ENCODE measurements around the gene FARSB. TPM values are rescaled to one million over a fixed set of nuclear protein-coding genes. Genes with fewer than 3 reads are reported as not detected.

FARSB gene
- total RNA-seq, 5 donors from 2014 or later (not counting 1 experiment from before 2014, with no cell fraction given): 11.5 to 15.8 (median 15.6) TPM

- ChIA-PET CTCF (interaction anchor here in 1 of 2 donors (1.0 kb wide), 1 partner anchor 12 kb away, joined by 4 read pairs; no protein-coding TSS in a partner anchor), POLR2A (no interaction called here)
- Mint-ChIP-seq H3K4me1 (peaks cover 0 to 1% (median 0%) of the 10 kb centered on the region in 3 donors), H3K27ac (peak overlapping the region in 1 of 2 donors; percentile 46), H3K36me3 (peaks cover 30% of the 10 kb centered on the region), H3K9me3 (no peaks in the 10 kb centered on the region), H3K4me3 (no peak overlapping the region), H3K27me3 (no peaks in the 10 kb centered on the region)
- Histone ChIP-seq H3K4me3 (ENCODE audit: control insufficient read depth in 1 of 2, extremely low read depth in 1 of 2, low read length in 1 of 2) (no peak overlapping the region), H3K27me3 (replicated peaks in 1 of 2; ENCODE audit: control insufficient read depth in 2 of 2, extremely low read depth in 1 of 2, insufficient read depth in 2 of 2, low read length in 1 of 2) (no peaks in the 10 kb centered on the region), H3K9me3 (no peaks in the 10 kb centered on the region), H3K4me1 (ENCODE audit: control insufficient read depth in 1 of 2, extremely low read depth in 1 of 2, insufficient read depth in 2 of 2, low read length in 2 of 2) (no peaks in the 10 kb centered on the region), H3K27ac (ENCODE audit: low read length) (no peak overlapping the region), H3K36me3 (ENCODE audit: control insufficient read depth in 2 of 2, extremely low read depth in 1 of 2, insufficient read depth in 1 of 2, low read length in 1 of 2) (peaks cover 4 to 16% of the 10 kb centered on the region in 2 donors)
- DNase-seq (no peak), ATAC-seq (replicated peaks in 1 of 4) (no peak)
- no CpG with 5 or more reads among the region's 3 CpGs for WGBS (ENCODE audit: insufficient coverage)
Measured at GRCh38 chr2:222606306-222606705, 49.6 kb downstream of the FARSB start.

GRCh38 chr2:222604749-222605515 lies 51.0 kb downstream of the FARSB start:
- no peak overlapping the region for H3K27ac Mint-ChIP-seq
- H3K27me3 Mint-ChIP-seq: no peaks in the 10 kb centered on the region
- 100% methylated on average over 1 of the region's 5 CpGs for WGBS (ENCODE audit: insufficient coverage)
- H3K36me3 Mint-ChIP-seq: peaks cover 35% of the 10 kb centered on the region
- ATAC-seq (replicated peaks in 1 of 4) (no peak), DNase-seq (no peak)
- peaks cover 0 to 8% (median 1%) of the 10 kb centered on the region in 3 donors for H3K4me1 Mint-ChIP-seq
- no peaks in the 10 kb centered on the region for H3K9me3 Mint-ChIP-seq
- ChIA-PET CTCF (interaction anchor here in 1 of 2 donors (0.7 to 1.0 kb wide), 2 partner anchors 10 to 13 kb away, joined by 3 to 4 read pairs; no protein-coding TSS in a partner anchor), POLR2A (interaction anchor here in 1 of 2 donors (0.6 kb wide), 1 partner anchor 20 kb away, joined by 4 read pairs; no protein-coding TSS in a partner anchor)
- Histone ChIP-seq H3K4me3 (ENCODE audit: control insufficient read depth in 1 of 2, extremely low read depth in 1 of 2, low read length in 1 of 2) (no peak overlapping the region), H3K36me3 (ENCODE audit: control insufficient read depth in 2 of 2, extremely low read depth in 1 of 2, insufficient read depth in 1 of 2, low read length in 1 of 2) (peaks cover 4 to 23% of the 10 kb centered on the region in 2 donors), H3K27me3 (replicated peaks in 1 of 2; ENCODE audit: control insufficient read depth in 2 of 2, extremely low read depth in 1 of 2, insufficient read depth in 2 of 2, low read length in 1 of 2) (no peaks in the 10 kb centered on the region), H3K9me3 (no peaks in the 10 kb centered on the region), H3K4me1 (ENCODE audit: control insufficient read depth in 1 of 2, extremely low read depth in 1 of 2, insufficient read depth in 2 of 2, low read length in 2 of 2) (no peaks in the 10 kb centered on the region), H3K27ac (ENCODE audit: low read length) (no peak overlapping the region)
- no peak overlapping the region for H3K4me3 Mint-ChIP-seq

GRCh38 chr2:222603501-222603900 lies 52.4 kb downstream of the FARSB start:
- Histone ChIP-seq H3K4me1 (ENCODE audit: control insufficient read depth in 1 of 2, extremely low read depth in 1 of 2, insufficient read depth in 2 of 2, low read length in 2 of 2) (no peaks in the 10 kb centered on the region), H3K36me3 (ENCODE audit: control insufficient read depth in 2 of 2, extremely low read depth in 1 of 2, insufficient read depth in 1 of 2, low read length in 1 of 2) (peaks cover 3 to 32% of the 10 kb centered on the region in 2 donors), H3K9me3 (no peaks in the 10 kb centered on the region), H3K27me3 (replicated peaks in 1 of 2; ENCODE audit: control insufficient read depth in 2 of 2, extremely low read depth in 1 of 2, insufficient read depth in 2 of 2, low read length in 1 of 2) (no peaks in the 10 kb centered on the region), H3K4me3 (ENCODE audit: control insufficient read depth in 1 of 2, extremely low read depth in 1 of 2, low read length in 1 of 2) (no peak overlapping the region), H3K27ac (ENCODE audit: low read length) (no peak overlapping the region)
- ChIA-PET CTCF (interaction anchor here in 1 of 2 donors (0.6 kb wide), 1 partner anchor 61 kb away, joined by 3 read pairs; no protein-coding TSS in a partner anchor), POLR2A (interaction anchor here in 1 of 2 donors (0.5 kb wide), 1 partner anchor 115 kb away, joined by 3 read pairs; no protein-coding TSS in a partner anchor)
- H3K36me3 Mint-ChIP-seq: peaks cover 41% of the 10 kb centered on the region
- peaks cover 0 to 8% (median 1%) of the 10 kb centered on the region in 3 donors for H3K4me1 Mint-ChIP-seq
- H3K27me3 Mint-ChIP-seq: no peaks in the 10 kb centered on the region
- H3K4me3 Mint-ChIP-seq: no peak overlapping the region
- no peak for ATAC-seq (replicated peaks in 1 of 4)
- no peak for DNase-seq
- no peaks in the 10 kb centered on the region for H3K9me3 Mint-ChIP-seq
- H3K27ac Mint-ChIP-seq: no peak overlapping the region
- no CpG with 5 or more reads among the region's 2 CpGs for WGBS (ENCODE audit: insufficient coverage)

- DNase-seq (no peak), ATAC-seq (replicated peaks in 1 of 4) (no peak)
- peaks cover 3 to 42% of the 10 kb centered on the region in 2 donors for H3K36me3 ChIP-seq (ENCODE audit: control insufficient read depth in 2 of 2, extremely low read depth in 1 of 2, insufficient read depth in 1 of 2, low read length in 1 of 2)
- POLR2A ChIA-PET: no interaction called here
- no peaks in the 10 kb centered on the region for H3K9me3 ChIP-seq
- H3K4me3 ChIP-seq (ENCODE audit: control insufficient read depth in 1 of 2, extremely low read depth in 1 of 2, low read length in 1 of 2): no peak overlapping the region
- H3K27me3 Mint-ChIP-seq: no peaks in the 10 kb centered on the region
- H3K27ac ChIP-seq (ENCODE audit: low read length): no peak overlapping the region
- no peaks in the 10 kb centered on the region for H3K9me3 Mint-ChIP-seq
- H3K4me1 ChIP-seq (ENCODE audit: control insufficient read depth in 1 of 2, extremely low read depth in 1 of 2, insufficient read depth in 2 of 2, low read length in 2 of 2): no peaks in the 10 kb centered on the region
- CTCF ChIA-PET: no interaction called here
- H3K4me3 Mint-ChIP-seq: no peak overlapping the region
- no peaks in the 10 kb centered on the region for H3K27me3 ChIP-seq (replicated peaks in 1 of 2; ENCODE audit: control insufficient read depth in 2 of 2, extremely low read depth in 1 of 2, insufficient read depth in 2 of 2, low read length in 1 of 2)
- H3K36me3 Mint-ChIP-seq: peaks cover 50% of the 10 kb centered on the region
- H3K4me1 Mint-ChIP-seq: peaks cover 0 to 8% (median 0%) of the 10 kb centered on the region in 3 donors
- no peak overlapping the region for H3K27ac Mint-ChIP-seq
- WGBS (ENCODE audit: insufficient coverage): no CpG with 5 or more reads among the region's 4 CpGs
Measured at GRCh38 chr2:222598611-222599010, 57.3 kb downstream of the FARSB start.

GRCh38 chr2:222595581-222595980 lies 60.3 kb downstream of the FARSB start:
- ChIA-PET POLR2A (no interaction called here), CTCF (no interaction called here)
- H3K27ac ChIP-seq (ENCODE audit: low read length): no peak overlapping the region
- H3K4me3 Mint-ChIP-seq: no peak overlapping the region
- no peaks in the 10 kb centered on the region for H3K4me1 ChIP-seq (ENCODE audit: control insufficient read depth in 1 of 2, extremely low read depth in 1 of 2, insufficient read depth in 2 of 2, low read length in 2 of 2)
- no peak overlapping the region for H3K4me3 ChIP-seq (ENCODE audit: control insufficient read depth in 1 of 2, extremely low read depth in 1 of 2, low read length in 1 of 2)
- WGBS (ENCODE audit: insufficient coverage): no CpG with 5 or more reads among the region's 2 CpGs
- H3K9me3 ChIP-seq: no peaks in the 10 kb centered on the region
- peaks cover 0 to 3% (median 0%) of the 10 kb centered on the region in 3 donors for H3K4me1 Mint-ChIP-seq
- peaks cover 73% of the 10 kb centered on the region for H3K36me3 Mint-ChIP-seq
- H3K9me3 Mint-ChIP-seq: no peaks in the 10 kb centered on the region
- no peaks in the 10 kb centered on the region for H3K27me3 Mint-ChIP-seq
- DNase-seq: no peak
- no peak for ATAC-seq (replicated peaks in 1 of 4)
- H3K36me3 ChIP-seq (ENCODE audit: control insufficient read depth in 2 of 2, extremely low read depth in 1 of 2, insufficient read depth in 1 of 2, low read length in 1 of 2): peaks cover 3 to 44% of the 10 kb centered on the region in 2 donors
- H3K27me3 ChIP-seq (replicated peaks in 1 of 2; ENCODE audit: control insufficient read depth in 2 of 2, extremely low read depth in 1 of 2, insufficient read depth in 2 of 2, low read length in 1 of 2): no peaks in the 10 kb centered on the region
- H3K27ac Mint-ChIP-seq: no peak overlapping the region

GRCh38 chr2:222594679-222595078 lies 61.2 kb downstream of the FARSB start:
- no peaks in the 10 kb centered on the region for H3K4me1 ChIP-seq (ENCODE audit: control insufficient read depth in 1 of 2, extremely low read depth in 1 of 2, insufficient read depth in 2 of 2, low read length in 2 of 2)
- peaks cover 3 to 38% of the 10 kb centered on the region in 2 donors for H3K36me3 ChIP-seq (ENCODE audit: control insufficient read depth in 2 of 2, extremely low read depth in 1 of 2, insufficient read depth in 1 of 2, low read length in 1 of 2)
- no peaks in the 10 kb centered on the region for H3K9me3 ChIP-seq
- CTCF ChIA-PET: no interaction called here
- no CpG with 5 or more reads among the region's 1 CpG for WGBS (ENCODE audit: insufficient coverage)
- ATAC-seq (replicated peaks in 1 of 4) (no peak), DNase-seq (no peak)
- H3K36me3 Mint-ChIP-seq: peaks cover 74% of the 10 kb centered on the region
- no peaks in the 10 kb centered on the region for H3K27me3 ChIP-seq (replicated peaks in 1 of 2; ENCODE audit: control insufficient read depth in 2 of 2, extremely low read depth in 1 of 2, insufficient read depth in 2 of 2, low read length in 1 of 2)
- POLR2A ChIA-PET: no interaction called here
- H3K27me3 Mint-ChIP-seq: no peaks in the 10 kb centered on the region
- no peak overlapping the region for H3K27ac ChIP-seq (ENCODE audit: low read length)
- H3K4me1 Mint-ChIP-seq: no peaks in the 10 kb centered on the region
- no peak overlapping the region for H3K27ac Mint-ChIP-seq
- H3K4me3 ChIP-seq (ENCODE audit: control insufficient read depth in 1 of 2, extremely low read depth in 1 of 2, low read length in 1 of 2): no peak overlapping the region
- H3K4me3 Mint-ChIP-seq: no peak overlapping the region
- no peaks in the 10 kb centered on the region for H3K9me3 Mint-ChIP-seq
